ENCODE measurements around the gene HAL.

Gene HAL

DNA sequence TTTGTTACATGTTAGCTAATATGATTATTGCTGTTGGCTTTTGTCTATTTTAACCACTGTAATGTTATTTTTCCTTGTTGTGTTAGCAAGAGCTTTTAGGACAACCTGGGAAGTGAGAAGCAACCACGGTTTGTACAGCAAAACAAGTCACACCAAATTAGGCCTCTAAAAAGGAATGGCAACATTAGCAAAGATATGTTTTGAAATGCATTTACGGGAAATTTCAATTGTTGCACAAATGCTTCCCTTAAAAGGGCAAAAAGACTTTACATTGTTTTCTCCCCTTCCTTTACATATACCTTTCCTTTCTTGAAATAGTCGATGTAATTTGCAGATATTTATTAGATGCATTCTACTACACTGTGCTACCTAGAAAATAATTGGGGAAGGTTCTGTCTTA lies 43.4 kb upstream of the HAL start:
- no peak for DNase-seq (ENCODE audit: low read depth, low spot score)
- Histone ChIP-seq H3K4me3 (ENCODE audit: insufficient read length, low read depth) (no peak overlapping the region), H3K9me3 (ENCODE audit: insufficient read depth, low read length) (no peaks in the 10 kb centered on the region), H3K9ac (ENCODE audit: insufficient read length, low read depth) (no peak overlapping the region), H3K27me3 (ENCODE audit: insufficient read depth, insufficient read length) (no peaks in the 10 kb centered on the region), H3K36me3 (ENCODE audit: insufficient read depth, insufficient read length, low read length) (no peaks in the 10 kb centered on the region), H3K4me1 (ENCODE audit: insufficient read depth, insufficient read length) (no peaks in the 10 kb centered on the region)
- no peak for TF ChIP-seq SUZ12 (IDR thresholded peaks at IDR 0.05; ENCODE audit: extremely low read depth, insufficient read depth, insufficient read length)
- TF ChIP-seq ZNF274 (IDR thresholded peaks at IDR 0.05; ENCODE audit: low read depth, low read length), result no peak
- no peak for TF ChIP-seq YY1 (IDR thresholded peaks at IDR 0.05; ENCODE audit: insufficient read depth, insufficient read length)

- TF ChIP-seq SUZ12 (IDR thresholded peaks at IDR 0.05; ENCODE audit: extremely low read depth, insufficient read depth, insufficient read length) (no peak), ZNF274 (IDR thresholded peaks at IDR 0.05; ENCODE audit: low read depth, low read length) (no peak), YY1 (IDR thresholded peaks at IDR 0.05; ENCODE audit: insufficient read depth, insufficient read length) (no peak)
- DNase-seq (ENCODE audit: low read depth, low spot score), result no peak
- no peaks in the 10 kb centered on the region for H3K9me3 ChIP-seq (ENCODE audit: insufficient read depth, low read length)
Measured at GRCh38 chr12:96036765-96037455, 40.8 kb upstream of the HAL start.

GRCh38 chr12:96035283-96036236 lies 39.4 kb upstream of the HAL start, which contains the start of gene LTA4H:
Gene LTA4H (minus strand): TSS chr12:96035587. CDS start chr12:96035519, 68 bp downstream.
- H3K4me1 ChIP-seq (ENCODE audit: insufficient read depth, insufficient read length), result no peaks in the 10 kb centered on the region
- DNase-seq (ENCODE audit: low read depth, low spot score), result peak; percentile 99
- H3K9ac ChIP-seq (ENCODE audit: insufficient read length, low read depth), result peak within 1 kb of the TSS; percentile 97
- H3K4me3 ChIP-seq (ENCODE audit: insufficient read length, low read depth), result peak within 1 kb of the TSS; percentile 99
- H3K9me3 ChIP-seq (ENCODE audit: insufficient read depth, low read length), result no peaks in the 10 kb centered on the region
- peaks cover 3% of the 10 kb centered on the region for H3K36me3 ChIP-seq (ENCODE audit: insufficient read depth, insufficient read length, low read length)
- no peaks in the 10 kb centered on the region for H3K27me3 ChIP-seq (ENCODE audit: insufficient read depth, insufficient read length)
- TF ChIP-seq SUZ12 (IDR thresholded peaks at IDR 0.05; ENCODE audit: extremely low read depth, insufficient read depth, insufficient read length) (no peak), ZNF274 (IDR thresholded peaks at IDR 0.05; ENCODE audit: low read depth, low read length) (no peak), YY1 (IDR thresholded peaks at IDR 0.05; ENCODE audit: insufficient read depth, insufficient read length) (no peak)

More at GRCh38 chr12:96036765-96037455, 40.8 kb upstream of the HAL start:
- Histone ChIP-seq H3K9ac (ENCODE audit: insufficient read length, low read depth) (no peak overlapping the region), H3K27me3 (ENCODE audit: insufficient read depth, insufficient read length) (no peaks in the 10 kb centered on the region), H3K4me1 (ENCODE audit: insufficient read depth, insufficient read length) (no peaks in the 10 kb centered on the region), H3K4me3 (ENCODE audit: insufficient read length, low read depth) (no peak overlapping the region), H3K36me3 (ENCODE audit: insufficient read depth, insufficient read length, low read length) (peaks cover 3% of the 10 kb centered on the region)

GRCh38 chr12:96034621-96035282 lies 38.6 kb upstream of the HAL start:
- Histone ChIP-seq H3K4me3 (ENCODE audit: insufficient read length, low read depth) (peak overlapping the region; percentile 99), H3K4me1 (ENCODE audit: insufficient read depth, insufficient read length) (no peaks in the 10 kb centered on the region), H3K36me3 (ENCODE audit: insufficient read depth, insufficient read length, low read length) (peaks cover 3% of the 10 kb centered on the region), H3K9me3 (ENCODE audit: insufficient read depth, low read length) (no peaks in the 10 kb centered on the region), H3K27me3 (ENCODE audit: insufficient read depth, insufficient read length) (no peaks in the 10 kb centered on the region), H3K9ac (ENCODE audit: insufficient read length, low read depth) (peak overlapping the region; percentile 97)
- DNase-seq (ENCODE audit: low read depth, low spot score), result no peak
- TF ChIP-seq SUZ12 (IDR thresholded peaks at IDR 0.05; ENCODE audit: extremely low read depth, insufficient read depth, insufficient read length), result no peak
- no peak for TF ChIP-seq ZNF274 (IDR thresholded peaks at IDR 0.05; ENCODE audit: low read depth, low read length)
- no peak for TF ChIP-seq YY1 (IDR thresholded peaks at IDR 0.05; ENCODE audit: insufficient read depth, insufficient read length)

GRCh38 chr12:96033549-96034389 lies 37.6 kb upstream of the HAL start:
- H3K9me3 ChIP-seq (ENCODE audit: insufficient read depth, low read length), result no peaks in the 10 kb centered on the region
- H3K36me3 ChIP-seq (ENCODE audit: insufficient read depth, insufficient read length, low read length), result peaks cover 3% of the 10 kb centered on the region
- DNase-seq (ENCODE audit: low read depth, low spot score), result no peak
- peak overlapping the region; percentile 99 for H3K4me3 ChIP-seq (ENCODE audit: insufficient read length, low read depth)
- H3K4me1 ChIP-seq (ENCODE audit: insufficient read depth, insufficient read length), result no peaks in the 10 kb centered on the region
- peak overlapping the region; percentile 97 for H3K9ac ChIP-seq (ENCODE audit: insufficient read length, low read depth)
- H3K27me3 ChIP-seq (ENCODE audit: insufficient read depth, insufficient read length), result no peaks in the 10 kb centered on the region
- no peak for TF ChIP-seq YY1 (IDR thresholded peaks at IDR 0.05; ENCODE audit: insufficient read depth, insufficient read length)
- TF ChIP-seq SUZ12 (IDR thresholded peaks at IDR 0.05; ENCODE audit: extremely low read depth, insufficient read depth, insufficient read length), result no peak
- no peak for TF ChIP-seq ZNF274 (IDR thresholded peaks at IDR 0.05; ENCODE audit: low read depth, low read length)

- DNase-seq (ENCODE audit: low read depth, low spot score), result no peak
- Histone ChIP-seq H3K9me3 (ENCODE audit: insufficient read depth, low read length) (no peaks in the 10 kb centered on the region), H3K9ac (ENCODE audit: insufficient read length, low read depth) (no peak overlapping the region), H3K4me1 (ENCODE audit: insufficient read depth, insufficient read length) (no peaks in the 10 kb centered on the region), H3K27me3 (ENCODE audit: insufficient read depth, insufficient read length) (no peaks in the 10 kb centered on the region), H3K4me3 (ENCODE audit: insufficient read length, low read depth) (no peak overlapping the region), H3K36me3 (ENCODE audit: insufficient read depth, insufficient read length, low read length) (peaks cover 39% of the 10 kb centered on the region)
- TF ChIP-seq SUZ12 (IDR thresholded peaks at IDR 0.05; ENCODE audit: extremely low read depth, insufficient read depth, insufficient read length) (no peak), YY1 (IDR thresholded peaks at IDR 0.05; ENCODE audit: insufficient read depth, insufficient read length) (no peak), ZNF274 (IDR thresholded peaks at IDR 0.05; ENCODE audit: low read depth, low read length) (no peak)
Measured at GRCh38 chr12:96029826-96030225, 33.7 kb upstream of the HAL start.
